GM18517 (cell line): Measurements from ENCODE around the gene CDC14A.
A peak's percentile ranks its signal among the peaks of the same experiment; 100 is the strongest.

Experiments used
- ATAC-seq: cut with Tn5 transposase; IDR thresholded peaks from one replicate; pipeline ENCODE4 v1.9.1; 2021; ENCODE audit warnings: mild to moderate bottlenecking, moderate library complexity; ENCODE audit not compliant: unreplicated experiment

Gene CDC14A

DNA sequence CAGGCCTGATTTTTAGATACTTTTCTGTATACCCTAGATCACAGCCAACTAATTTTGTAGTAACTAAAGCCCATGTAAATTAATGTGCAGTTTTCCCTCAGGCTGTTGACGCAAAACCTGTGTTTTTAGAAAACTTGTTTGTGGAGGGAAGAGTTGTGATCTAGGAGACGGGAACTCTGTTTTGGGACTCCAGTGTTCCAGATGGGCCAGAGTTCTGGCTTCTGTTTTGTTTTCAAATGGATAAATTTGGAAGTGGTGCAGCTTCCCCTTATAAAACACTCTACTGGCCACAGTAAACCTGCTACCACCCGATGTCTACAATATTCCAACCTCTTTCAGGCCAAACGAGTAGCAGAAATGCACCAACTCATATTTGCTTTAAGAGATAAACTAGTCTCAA lies 172.0 kb downstream of the CDC14A start:
- no peak for ATAC-seq

DNA sequence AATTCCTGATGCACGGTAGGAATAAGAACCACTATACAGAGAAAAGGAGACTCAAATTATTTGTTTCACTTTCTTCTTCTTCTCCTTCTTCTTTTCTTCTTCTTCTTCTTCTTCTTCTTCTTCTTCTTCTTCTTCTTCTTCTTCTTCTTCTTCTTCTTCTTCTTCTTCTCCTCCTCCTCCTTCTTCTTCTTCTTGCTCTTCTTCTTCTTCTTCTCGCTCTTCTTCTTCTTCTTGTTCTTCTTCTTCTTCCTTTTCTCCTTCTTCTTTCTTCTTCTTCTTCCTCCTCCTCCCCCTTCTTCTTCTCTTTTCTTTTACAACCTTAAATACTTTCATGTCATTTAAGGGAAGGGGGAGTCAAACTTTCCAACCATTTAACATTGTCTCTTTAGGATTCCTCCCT lies 174.6 kb downstream of the CDC14A start:
- no peak for ATAC-seq

DNA sequence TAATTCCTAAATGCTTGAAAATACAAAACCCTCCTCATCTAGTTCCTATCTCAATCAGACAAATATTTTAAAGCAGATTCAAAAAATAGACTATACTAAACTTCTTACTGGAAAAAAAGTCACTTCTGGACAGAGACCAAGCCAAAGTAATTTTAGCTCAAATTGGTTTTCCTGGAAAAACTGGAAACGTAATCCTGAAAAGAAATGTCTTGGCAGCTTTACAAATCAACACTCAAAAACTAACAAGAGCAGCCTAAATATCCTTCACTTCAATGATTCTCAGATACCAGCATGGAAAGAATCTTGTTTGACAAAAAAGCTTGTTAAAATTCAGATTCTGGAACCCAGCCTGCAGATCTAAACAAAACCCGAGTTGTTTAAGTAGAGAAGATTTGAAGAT lies 176.6 kb downstream of the CDC14A start:
- ATAC-seq = no peak

DNA sequence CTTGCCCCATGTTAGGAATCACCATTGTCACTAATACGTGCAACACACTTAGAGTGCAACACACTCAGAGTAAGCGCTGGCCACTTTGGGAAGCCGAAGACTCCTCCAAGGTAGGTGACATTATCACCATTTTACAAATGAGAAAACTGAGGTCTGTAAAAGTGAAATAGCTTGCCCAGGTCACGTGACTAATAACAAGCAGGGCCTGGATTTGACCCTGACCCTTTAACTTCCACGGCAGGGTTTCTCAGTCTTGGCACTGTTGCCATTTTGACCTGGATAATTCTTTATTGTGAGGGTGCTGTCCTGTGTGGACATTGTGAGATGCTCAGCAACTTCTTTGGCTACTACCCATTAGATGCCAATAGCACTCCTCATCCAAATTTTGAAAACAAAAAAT lies 177.8 kb downstream of the CDC14A start:
- ATAC-seq = no peak

DNA sequence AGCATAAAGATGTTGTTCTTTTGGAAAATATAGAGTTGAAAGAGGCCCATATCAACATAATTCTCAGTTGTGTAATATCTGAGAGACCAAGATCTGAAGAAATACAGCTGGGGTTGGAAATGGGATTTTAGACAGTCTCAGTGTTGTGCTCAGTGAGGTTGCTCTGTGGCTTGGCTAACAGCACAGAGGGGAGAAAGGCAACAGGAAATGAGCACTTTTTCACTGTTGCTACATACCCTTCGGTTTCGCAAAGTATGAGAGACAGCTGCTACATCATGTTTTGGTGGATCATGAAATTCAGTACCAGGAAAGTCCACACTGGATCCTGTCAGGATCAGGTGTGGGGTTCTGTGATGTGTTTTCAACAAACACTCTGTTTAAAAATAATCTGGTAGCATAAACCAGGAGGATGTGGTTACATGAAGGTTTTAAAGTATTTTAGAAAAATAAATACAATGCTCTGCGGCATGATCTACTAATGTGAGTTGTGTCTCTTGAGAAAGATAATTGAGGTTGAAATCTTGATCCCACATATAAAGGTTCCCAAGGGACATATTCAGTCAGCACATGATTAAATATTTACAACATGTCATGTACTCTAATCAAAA lies 178.7 kb downstream of the CDC14A start:
- ATAC-seq = peak; percentile 77

DNA sequence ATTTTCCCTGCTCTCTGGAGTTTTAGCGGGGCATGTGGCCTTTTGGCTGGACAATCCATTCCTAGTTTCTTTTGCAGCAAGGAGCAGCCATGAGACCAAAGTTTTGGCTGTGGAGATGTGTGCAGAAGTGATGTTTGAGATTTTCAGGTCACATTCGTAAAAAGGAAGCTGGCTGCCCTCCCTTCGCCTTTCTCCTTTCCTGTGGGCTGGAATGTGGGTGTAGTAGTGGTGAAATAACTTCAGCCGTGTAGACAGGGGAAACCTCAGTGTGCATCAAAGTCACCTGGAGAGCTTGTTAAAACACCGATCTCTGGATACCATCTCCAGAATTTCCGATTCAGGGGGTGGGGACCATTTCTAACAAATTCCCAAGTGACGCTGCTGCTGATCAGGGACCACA lies 180.3 kb downstream of the CDC14A start:
- no peak for ATAC-seq

GRCh38 chr1:100535264-100535663 lies 183.0 kb downstream of the CDC14A start:
- no peak for ATAC-seq

DNA sequence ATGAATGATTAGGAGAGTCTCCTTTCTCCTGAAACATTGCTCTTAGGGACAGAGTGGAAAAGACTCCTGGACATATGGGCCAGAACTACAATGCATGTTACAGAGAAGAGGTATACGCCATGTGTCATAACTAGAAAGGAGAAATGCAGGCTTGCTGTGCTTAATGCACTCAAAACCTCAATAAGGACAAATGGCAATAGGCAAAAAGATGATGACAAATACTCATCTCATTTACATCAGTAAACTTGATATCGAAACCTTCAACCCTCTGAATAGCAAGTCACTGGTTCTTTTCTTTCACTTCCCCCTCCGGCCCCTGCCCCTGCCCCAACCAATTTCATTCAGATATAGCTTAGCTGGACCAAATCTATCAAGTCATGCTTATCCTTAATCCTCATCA lies 183.7 kb downstream of the CDC14A start:
- peak; percentile 95 for ATAC-seq

- ATAC-seq = no peak
These were observed 186.9 kb downstream of the CDC14A start for GRCh38 chr1:100538913-100539835.

DNA sequence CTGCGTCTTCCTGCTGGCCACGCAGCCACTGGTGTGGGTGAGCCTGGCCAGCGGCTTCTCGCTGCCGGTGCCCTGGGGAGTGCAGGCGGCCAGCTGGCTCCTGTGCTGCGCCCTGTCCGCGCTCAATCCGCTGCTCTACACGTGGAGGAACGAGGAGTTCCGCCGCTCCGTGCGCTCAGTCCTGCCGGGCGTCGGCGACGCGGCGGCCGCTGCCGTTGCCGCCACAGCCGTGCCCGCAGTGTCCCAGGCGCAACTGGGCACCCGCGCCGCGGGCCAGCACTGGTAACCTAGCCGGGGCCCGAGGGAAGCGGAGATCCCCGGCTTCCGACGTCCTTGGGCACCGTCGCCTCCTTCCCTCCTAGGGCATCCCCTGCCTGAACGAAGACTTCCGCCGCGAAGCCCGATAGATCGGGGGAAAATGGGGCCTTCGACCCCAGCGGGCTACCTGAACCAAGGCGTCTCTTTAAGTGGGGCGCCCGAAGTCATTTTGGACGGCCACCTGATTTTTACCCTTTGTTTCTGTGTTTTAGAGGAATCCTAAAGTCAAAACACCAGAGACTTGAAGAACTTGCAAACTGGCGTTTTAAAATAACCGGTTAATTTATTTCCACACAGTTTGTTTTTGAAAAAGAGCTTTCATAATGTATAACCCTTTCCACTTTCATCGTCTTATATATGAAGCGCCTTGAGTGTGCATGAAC lies 187.7 kb downstream of the CDC14A start:
- no peak for ATAC-seq

DNA sequence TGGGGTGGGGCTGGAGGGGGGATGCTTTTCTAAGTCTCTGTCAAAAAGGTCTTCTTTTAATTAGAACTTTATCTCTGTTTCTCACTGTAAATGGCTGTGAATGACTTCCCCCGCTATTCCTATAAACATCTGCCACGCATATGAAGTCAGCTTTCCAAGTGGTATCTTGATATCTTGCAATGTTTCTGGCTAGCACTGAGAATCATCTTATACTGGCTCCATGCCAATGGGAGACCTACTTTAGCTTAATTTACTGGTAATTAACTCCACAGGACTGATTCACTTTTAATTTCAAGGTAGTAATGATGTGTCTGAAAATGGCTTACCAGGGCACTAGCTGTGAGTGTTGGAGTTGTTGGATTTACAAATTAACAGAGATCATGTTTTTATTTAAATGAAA lies 190.0 kb downstream of the CDC14A start:
- no peak for ATAC-seq

GRCh38 chr1:100543640-100544039 lies 191.3 kb downstream of the CDC14A start:
- ATAC-seq = peak; percentile 74

- ATAC-seq = no peak
These were observed 192.5 kb downstream of the CDC14A start for GRCh38 chr1:100544791-100545190.

DNA sequence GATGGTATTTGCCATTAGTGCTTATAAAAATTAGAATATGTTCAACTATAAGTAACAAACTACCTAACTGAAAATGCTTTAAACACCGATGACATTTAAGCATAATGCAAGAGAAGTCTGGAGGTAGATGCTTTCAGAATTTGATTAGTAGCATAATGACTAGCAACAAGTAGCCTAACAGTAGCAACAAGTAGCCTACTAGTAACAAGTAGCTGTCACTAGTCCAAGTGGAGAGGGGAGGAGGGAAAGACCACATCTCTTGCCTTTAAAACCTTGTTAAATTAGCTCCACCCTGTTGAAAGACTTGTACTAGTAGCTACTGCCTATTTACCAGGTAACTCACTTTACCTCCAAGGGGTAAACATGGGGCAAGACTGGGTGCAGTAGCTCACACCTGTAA lies 193.5 kb downstream of the CDC14A start:
- ATAC-seq = no peak

- ATAC-seq = no peak
These were observed 199.7 kb downstream of the CDC14A start for GRCh38 chr1:100552031-100552430.

- no peak for ATAC-seq
These were observed 200.6 kb downstream of the CDC14A start for GRCh38 chr1:100552922-100553321.

DNA sequence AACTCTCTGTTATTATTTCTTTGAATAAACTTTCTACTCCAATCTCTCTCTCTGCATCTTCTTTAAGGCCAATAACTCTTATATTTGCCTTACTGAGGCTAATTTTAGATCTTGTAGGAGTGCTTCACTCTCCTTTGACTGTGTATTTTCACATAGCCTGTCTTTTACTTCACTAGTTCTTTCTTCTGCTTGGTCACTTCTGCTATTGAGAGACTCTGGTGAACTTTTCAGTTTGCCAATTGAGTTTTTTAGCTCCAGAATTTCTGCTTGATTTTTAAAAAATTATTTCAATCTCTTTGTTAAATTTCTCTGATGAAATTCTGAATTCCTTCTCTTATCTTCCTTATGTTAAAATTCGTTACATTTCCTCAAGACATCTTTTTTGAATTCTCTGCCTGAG lies 203.9 kb downstream of the CDC14A start:
- ATAC-seq = no peak

DNA sequence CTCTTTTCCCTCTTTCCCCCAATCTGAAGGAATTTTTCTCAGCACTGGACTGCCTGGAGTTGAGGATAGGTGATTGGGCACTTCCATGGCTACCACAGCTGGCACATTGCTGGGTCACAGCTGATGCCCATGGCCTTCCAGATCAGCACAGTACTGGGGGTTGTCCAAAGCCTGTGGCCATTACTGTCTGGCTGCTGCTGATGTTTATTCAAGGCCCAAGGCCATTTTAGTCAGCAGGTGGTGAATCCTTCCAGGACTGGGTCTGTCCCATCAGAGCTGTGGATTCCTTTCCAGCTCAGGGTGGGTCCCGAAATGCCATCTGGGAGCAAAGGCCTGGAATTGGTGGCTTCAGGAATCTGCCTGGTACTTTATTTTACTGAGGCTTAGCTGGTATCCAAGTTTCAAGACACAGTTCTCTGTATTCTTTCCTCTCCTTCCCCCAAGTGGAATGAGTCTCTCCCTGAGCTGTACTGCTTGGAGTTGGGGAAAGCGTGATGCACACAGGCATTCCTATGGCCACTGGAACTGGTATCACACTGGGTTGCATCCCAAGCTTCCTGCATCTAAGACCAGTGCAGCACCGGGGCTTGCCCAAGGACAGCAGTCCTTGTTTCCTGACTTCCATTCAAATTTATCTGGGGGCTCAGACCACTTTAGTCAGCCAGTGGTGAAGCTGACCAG lies 204.8 kb downstream of the CDC14A start:
- ATAC-seq = no peak

DNA sequence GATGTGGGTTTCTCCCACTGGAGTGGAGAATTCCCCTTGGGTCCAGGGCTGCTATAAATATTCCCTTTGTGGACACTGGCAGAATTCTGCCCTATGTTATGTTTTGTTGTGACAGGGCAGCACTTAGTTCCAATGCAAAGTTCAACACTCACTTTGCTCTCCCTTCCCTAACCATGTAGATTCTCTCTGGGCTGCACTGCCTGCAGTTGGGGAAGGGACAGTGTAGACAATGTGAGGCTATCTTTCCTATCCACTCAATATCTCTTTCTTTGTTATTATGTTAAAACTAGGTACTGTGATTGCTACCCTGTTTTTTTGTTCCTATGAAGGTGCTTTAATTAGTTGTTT lies 205.3 kb downstream of the CDC14A start:
- ATAC-seq = no peak

- no peak for ATAC-seq
These were observed 213.2 kb downstream of the CDC14A start for GRCh38 chr1:100565533-100565932.

DNA sequence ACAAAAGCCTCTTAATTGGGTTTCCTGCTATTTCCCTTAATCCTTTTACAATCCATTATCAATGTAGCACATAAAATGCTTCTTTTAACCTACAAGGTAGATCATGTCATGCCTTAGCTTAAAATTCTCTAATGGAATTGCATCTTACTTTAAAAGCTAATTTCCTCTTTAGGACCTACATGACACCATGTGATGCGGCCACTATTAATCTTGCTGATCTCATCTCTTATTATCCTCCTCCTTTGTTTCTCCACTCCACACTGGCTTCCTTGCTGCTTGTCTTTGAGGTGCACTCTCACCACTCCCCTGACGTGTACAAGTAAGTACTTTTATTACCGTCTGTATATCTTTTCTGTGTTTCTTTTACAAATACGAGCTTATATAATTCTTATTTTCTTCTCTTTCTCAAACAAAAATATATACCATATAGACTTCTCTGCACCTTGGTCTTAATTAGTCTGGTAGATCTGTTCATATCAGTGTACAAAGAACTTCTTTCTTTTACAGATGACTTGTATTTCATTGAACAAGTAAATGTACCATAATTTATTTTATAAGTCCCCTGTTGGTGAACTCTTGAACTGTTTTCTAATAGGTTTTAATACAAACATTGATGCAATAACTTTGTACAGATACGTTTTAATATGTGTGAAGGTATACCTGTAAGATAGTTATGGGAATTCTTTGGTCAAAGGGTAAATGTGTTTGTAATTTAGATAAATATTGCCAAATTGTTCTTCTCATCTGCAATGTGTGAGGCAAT lies 213.8 kb downstream of the CDC14A start:
- ATAC-seq = no peak
